DOHH2 (cell line): Measurements from ENCODE around the gene TCOF1.

Experiments
- EZH2phosphoT487 ChIP-seq: fragments of 200-600 bp; sonication (generic); IDR thresholded peaks from 2 replicates; pipeline ENCODE4 v1.6.1; 2017; ENCODE audit warnings: borderline replicate concordance, mild to moderate bottlenecking, antibody characterized with exemption, low read length, moderate library complexity, mixed read lengths
- TF ChIP-seq, protein P1 (sequence below): fragments of 200-600 bp; sonication (generic); IDR thresholded peaks from one replicate; pipeline ENCODE4 v1.5.1; 2014; ENCODE audit warnings: antibody characterized with exemption, mild to moderate bottlenecking, low read depth, low read length; ENCODE audit not compliant: poor library complexity, severe bottlenecking

DNA sequence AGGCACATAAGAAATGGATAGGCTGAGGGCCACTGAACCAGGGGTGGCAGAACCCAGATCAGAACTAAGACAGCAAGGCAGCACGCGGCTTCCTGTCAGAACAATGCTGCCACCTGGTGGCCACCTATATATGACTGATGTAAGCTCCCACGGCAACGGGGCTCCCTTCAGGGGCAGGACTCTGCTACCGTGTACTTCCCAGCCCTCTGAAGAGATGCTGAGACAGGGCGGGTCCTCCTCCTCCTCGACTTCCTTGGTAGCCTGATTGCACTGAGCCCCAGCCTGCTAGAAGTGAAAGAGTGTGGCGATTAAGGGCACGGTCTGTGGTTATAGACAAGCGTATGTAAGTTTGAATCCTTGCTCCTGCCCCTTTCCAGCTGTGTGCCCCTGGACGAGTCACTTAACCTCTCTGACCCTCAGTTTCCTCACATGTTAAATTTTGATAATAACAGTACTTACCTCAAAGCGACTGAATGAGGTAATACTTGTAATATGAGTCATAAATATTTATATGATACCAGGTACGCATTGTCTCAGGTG lies 78.7 kb downstream of the TCOF1 start:
- TF ChIP-seq, protein P1, sequence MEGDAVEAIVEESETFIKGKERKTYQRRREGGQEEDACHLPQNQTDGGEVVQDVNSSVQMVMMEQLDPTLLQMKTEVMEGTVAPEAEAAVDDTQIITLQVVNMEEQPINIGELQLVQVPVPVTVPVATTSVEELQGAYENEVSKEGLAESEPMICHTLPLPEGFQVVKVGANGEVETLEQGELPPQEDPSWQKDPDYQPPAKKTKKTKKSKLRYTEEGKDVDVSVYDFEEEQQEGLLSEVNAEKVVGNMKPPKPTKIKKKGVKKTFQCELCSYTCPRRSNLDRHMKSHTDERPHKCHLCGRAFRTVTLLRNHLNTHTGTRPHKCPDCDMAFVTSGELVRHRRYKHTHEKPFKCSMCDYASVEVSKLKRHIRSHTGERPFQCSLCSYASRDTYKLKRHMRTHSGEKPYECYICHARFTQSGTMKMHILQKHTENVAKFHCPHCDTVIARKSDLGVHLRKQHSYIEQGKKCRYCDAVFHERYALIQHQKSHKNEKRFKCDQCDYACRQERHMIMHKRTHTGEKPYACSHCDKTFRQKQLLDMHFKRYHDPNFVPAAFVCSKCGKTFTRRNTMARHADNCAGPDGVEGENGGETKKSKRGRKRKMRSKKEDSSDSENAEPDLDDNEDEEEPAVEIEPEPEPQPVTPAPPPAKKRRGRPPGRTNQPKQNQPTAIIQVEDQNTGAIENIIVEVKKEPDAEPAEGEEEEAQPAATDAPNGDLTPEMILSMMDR = peak; percentile 85
- no peak for TF ChIP-seq EZH2phosphoT487
